Osteoblast (primary cell): ENCODE results near the gene LRRC70. TPM values are rescaled to one million over a fixed set of nuclear protein-coding genes. Genes with fewer than 3 reads are reported as not detected.

Experiments used
- DNase-seq: peaks from one replicate; pipeline ENCODE4 v3.0.0; 2011; ENCODE audit warnings: low spot score, mixed read lengths; ENCODE audit not compliant: insufficient read length; ENCODE audit errors: missing footprints
- H2AFZ ChIP-seq: 2 replicates; pipeline ENCODE4 v1.6.0; 2011; ENCODE audit warnings: mild to moderate bottlenecking, low read length
- H3K27ac ChIP-seq: 2 replicates; pipeline ENCODE4 v1.5.1; 2011; ENCODE audit warnings: mild to moderate bottlenecking, low read depth, low read length, moderate library complexity
- H3K27me3 ChIP-seq: 2 replicates; pipeline ENCODE4 v1.6.0; 2012; ENCODE audit warnings: mild to moderate bottlenecking, control low read depth, inconsistent platforms, low read length, moderate library complexity; ENCODE audit not compliant: insufficient read depth
- H3K36me3 ChIP-seq: 2 replicates; pipeline ENCODE4 v1.5.1; 2011; ENCODE audit warnings: mild to moderate bottlenecking, low read length, control low read depth, moderate library complexity; ENCODE audit not compliant: insufficient read depth
- H3K4me1 ChIP-seq: 2 replicates; pipeline ENCODE4 v1.5.1; 2011; ENCODE audit warnings: mild to moderate bottlenecking, low read length, control low read depth, moderate library complexity; ENCODE audit not compliant: insufficient read depth
- H3K4me2 ChIP-seq: 2 replicates; pipeline ENCODE4 v1.6.0; 2011; ENCODE audit warnings: mild to moderate bottlenecking, low read length; ENCODE audit not compliant: insufficient read depth
- H3K4me3 ChIP-seq: fragments of 200-600 bp; sonication (generic); 3 replicates; pipeline ENCODE4 v1.5.1; 2012; ENCODE audit warnings: mild to moderate bottlenecking, low read length, inconsistent platforms; ENCODE audit not compliant: insufficient read depth
- H3K79me2 ChIP-seq: 2 replicates; pipeline ENCODE4 v1.6.0; 2012; ENCODE audit warnings: mild to moderate bottlenecking, low read length, control low read depth, inconsistent platforms; ENCODE audit not compliant: insufficient read depth
- H3K9me3 ChIP-seq: 2 replicates; pipeline ENCODE4 v1.5.1; 2011; ENCODE audit warnings: low read depth, low read length, control low read depth
- H4K20me1 ChIP-seq: 2 replicates; pipeline ENCODE4 v1.6.0; 2012; ENCODE audit warnings: mild to moderate bottlenecking, low read length, control low read depth; ENCODE audit not compliant: insufficient read depth
- total RNA-seq: library from RNA; depleted of rRNA; stranded (reverse); fragments of >200 nt; gene quantifications from 2 replicates; pipeline ENCODE4 v1.2.3, GENCODE V29; 2012
- TF ChIP-seq, protein P1 (sequence below): IDR thresholded peaks from 2 replicates; pipeline ENCODE4 v1.5.1; 2011; ENCODE audit warnings: mild to moderate bottlenecking, low read depth, low read length, moderate library complexity; ENCODE audit errors: extremely low read depth

Gene LRRC70
- total RNA-seq, 1 donor = 1.4 TPM

DNA sequence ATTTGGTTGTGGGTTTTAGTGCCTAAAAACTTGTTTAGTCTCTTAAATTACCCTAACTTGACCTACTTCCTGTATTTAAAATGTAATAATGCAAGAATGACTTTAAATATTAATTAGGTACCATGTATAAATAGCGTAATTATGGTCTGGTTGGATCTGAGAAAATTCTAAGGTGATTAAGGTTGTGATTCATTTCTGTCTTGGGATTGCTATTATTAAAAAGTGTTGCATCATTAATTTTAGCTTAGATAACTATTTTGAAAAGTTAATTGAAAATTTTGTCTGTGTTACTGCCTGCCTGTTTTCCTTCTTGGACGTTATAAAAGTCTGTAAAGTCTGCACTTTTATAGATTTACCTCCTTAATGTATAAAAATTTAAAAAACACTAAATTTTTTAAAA lies 11.8 kb downstream of the LRRC70 start:
- Histone ChIP-seq H3K9me3 (no peaks in the 10 kb centered on the region), H3K27ac (no peak overlapping the region), H3K27me3 (no peaks in the 10 kb centered on the region), H4K20me1 (no peaks in the 10 kb centered on the region), H3K4me1 (peaks cover 5% of the 10 kb centered on the region), H3K36me3 (peaks cover 2% of the 10 kb centered on the region), H3K4me2 (no peak overlapping the region), H3K79me2 (no peaks in the 10 kb centered on the region), H2AFZ (no peak overlapping the region), H3K4me3 (no peak overlapping the region)
- no peak for DNase-seq
- TF ChIP-seq, protein P1, sequence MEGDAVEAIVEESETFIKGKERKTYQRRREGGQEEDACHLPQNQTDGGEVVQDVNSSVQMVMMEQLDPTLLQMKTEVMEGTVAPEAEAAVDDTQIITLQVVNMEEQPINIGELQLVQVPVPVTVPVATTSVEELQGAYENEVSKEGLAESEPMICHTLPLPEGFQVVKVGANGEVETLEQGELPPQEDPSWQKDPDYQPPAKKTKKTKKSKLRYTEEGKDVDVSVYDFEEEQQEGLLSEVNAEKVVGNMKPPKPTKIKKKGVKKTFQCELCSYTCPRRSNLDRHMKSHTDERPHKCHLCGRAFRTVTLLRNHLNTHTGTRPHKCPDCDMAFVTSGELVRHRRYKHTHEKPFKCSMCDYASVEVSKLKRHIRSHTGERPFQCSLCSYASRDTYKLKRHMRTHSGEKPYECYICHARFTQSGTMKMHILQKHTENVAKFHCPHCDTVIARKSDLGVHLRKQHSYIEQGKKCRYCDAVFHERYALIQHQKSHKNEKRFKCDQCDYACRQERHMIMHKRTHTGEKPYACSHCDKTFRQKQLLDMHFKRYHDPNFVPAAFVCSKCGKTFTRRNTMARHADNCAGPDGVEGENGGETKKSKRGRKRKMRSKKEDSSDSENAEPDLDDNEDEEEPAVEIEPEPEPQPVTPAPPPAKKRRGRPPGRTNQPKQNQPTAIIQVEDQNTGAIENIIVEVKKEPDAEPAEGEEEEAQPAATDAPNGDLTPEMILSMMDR = no peak

DNA sequence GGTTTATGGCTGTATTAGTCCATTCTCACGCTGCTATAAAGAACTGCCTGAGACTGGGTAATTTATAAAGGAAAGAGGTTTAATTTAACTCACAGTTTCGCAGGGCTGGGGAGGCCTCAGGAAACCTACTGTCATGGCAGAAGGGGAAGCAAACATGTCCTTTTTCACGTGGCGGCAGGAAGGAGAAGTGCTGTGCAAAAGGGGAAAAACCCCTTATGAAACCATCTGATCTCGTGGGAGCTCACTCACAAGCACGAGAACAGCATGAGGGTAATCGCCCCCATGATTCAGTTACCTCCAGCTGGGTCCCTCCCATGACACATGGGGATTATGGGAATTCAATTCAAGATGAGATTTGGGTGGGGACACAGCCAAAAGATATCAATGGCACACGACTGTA lies 13.9 kb downstream of the LRRC70 start:
- TF ChIP-seq, protein P1 = no peak
- Histone ChIP-seq H3K36me3 (peaks cover 2% of the 10 kb centered on the region), H3K4me2 (no peak overlapping the region), H3K79me2 (no peaks in the 10 kb centered on the region), H3K4me3 (no peak overlapping the region), H4K20me1 (no peaks in the 10 kb centered on the region), H3K27me3 (no peaks in the 10 kb centered on the region), H2AFZ (no peak overlapping the region), H3K9me3 (no peaks in the 10 kb centered on the region), H3K4me1 (peaks cover 14% of the 10 kb centered on the region), H3K27ac (peak overlapping the region; percentile 52)
- no peak for DNase-seq

DNA sequence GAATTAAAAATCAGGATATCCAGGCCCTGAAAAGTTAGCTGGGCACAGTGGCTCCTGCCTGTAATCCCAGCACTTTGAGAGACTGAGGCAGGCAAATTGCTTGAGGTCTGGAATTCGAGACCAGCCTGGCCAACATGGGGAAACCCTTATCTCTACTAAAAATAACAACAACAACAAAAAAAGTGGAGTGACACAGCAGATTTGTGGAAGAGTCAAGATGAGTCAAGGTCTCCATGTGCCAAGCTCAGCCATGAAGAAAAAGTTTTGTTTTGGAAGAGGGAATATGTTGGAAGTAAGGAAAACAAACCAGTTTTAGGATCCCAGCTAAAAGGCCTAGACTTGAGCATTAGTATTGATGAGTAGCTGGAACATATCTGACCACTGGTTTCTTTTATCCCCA lies 14.7 kb downstream of the LRRC70 start:
- Histone ChIP-seq H3K9me3 (no peaks in the 10 kb centered on the region), H2AFZ (no peak overlapping the region), H3K4me1 (peaks cover 14% of the 10 kb centered on the region), H3K27me3 (no peaks in the 10 kb centered on the region), H3K4me3 (no peak overlapping the region), H3K4me2 (no peak overlapping the region), H4K20me1 (no peaks in the 10 kb centered on the region), H3K27ac (peak overlapping the region; percentile 52), H3K79me2 (no peaks in the 10 kb centered on the region), H3K36me3 (peaks cover 2% of the 10 kb centered on the region)
- TF ChIP-seq, protein P1 = no peak
- DNase-seq = no peak

DNA sequence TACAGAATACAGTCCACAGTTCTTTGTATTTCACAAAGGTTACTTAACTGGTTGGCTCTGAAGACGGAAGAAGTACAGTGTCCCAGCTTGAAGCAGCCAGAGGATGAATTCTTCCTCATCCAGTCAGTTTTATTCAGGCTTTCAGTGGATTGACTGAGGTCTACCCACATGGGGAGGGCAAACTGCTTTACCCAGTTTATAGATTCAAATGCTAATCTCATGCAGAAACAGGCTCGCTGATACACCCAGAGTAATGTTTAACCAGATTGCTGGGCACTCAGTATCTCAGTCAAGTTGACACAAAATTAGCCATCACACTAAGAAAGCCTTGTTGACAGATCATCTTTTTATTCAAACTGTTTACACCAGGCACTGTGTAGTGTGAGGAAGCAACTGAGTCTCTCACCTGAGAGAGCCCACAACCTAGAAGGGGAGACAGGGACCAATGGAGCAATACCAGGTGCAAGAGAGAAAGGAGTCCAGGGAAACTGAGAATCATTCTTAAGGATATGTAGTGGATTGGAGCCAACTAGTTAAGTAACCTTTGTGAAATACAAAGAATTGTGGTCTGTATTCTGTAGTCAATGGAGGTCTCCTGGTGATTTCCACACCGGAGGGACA lies 15.9 kb downstream of the LRRC70 start:
- H3K9me3 ChIP-seq = no peaks in the 10 kb centered on the region
- no peak for DNase-seq
- no peaks in the 10 kb centered on the region for H3K79me2 ChIP-seq
- H2AFZ ChIP-seq = no peak overlapping the region
- TF ChIP-seq, protein P1 = no peak
- no peaks in the 10 kb centered on the region for H3K27me3 ChIP-seq
- peaks cover 2% of the 10 kb centered on the region for H3K36me3 ChIP-seq
- H3K4me3 ChIP-seq = no peak overlapping the region
- no peak overlapping the region for H3K27ac ChIP-seq
- no peaks in the 10 kb centered on the region for H4K20me1 ChIP-seq
- peaks cover 14% of the 10 kb centered on the region for H3K4me1 ChIP-seq
- H3K4me2 ChIP-seq = no peak overlapping the region
